Endothelial cell of umbilical vein (primary cell): ENCODE data around the gene STOML1. TPM values are rescaled to one million over a fixed set of nuclear protein-coding genes. Genes with fewer than 3 reads are reported as not detected.
A peak's percentile ranks its signal among the peaks of the same experiment; 100 is the strongest.

Source experiments
- BruUV-seq: library from RNA; stranded (reverse); fragments of 400-500 nt; replicated peaks from 2 replicates; lab custom pipeline; 2021; lab: Mats Ljungman, UMichigan
- CTCF ChIA-PET: fragments of 300-600, 350-600 bp; sonication (Branson Sonifier 250); formaldehyde crosslinking; loops from one replicate; lab custom pipeline; 2021; ENCODE audit warnings: antibody characterized with exemption, inconsistent platforms; lab: Charles Lee
- POLR2A ChIA-PET: fragments of 300-600, 350-600 bp; sonication (Branson Sonifier 250); formaldehyde crosslinking; loops from one replicate; lab custom pipeline; 2021; ENCODE audit warnings: antibody characterized with exemption, inconsistent platforms; lab: Charles Lee
- DNase-seq: peaks from one replicate; pipeline ENCODE4 v3.0.0-alpha.2; 2011; ENCODE audit warnings: low read depth, low spot score
- FAIRE-seq: peaks from 2 replicates; lab custom pipeline; 2011; peaks lifted over from hg19 to GRCh38; lab: Jason Lieb, UNC
- H2AFZ ChIP-seq: 2 replicates; pipeline ENCODE4 v1.6.0; 2012; ENCODE audit warnings: low read depth, low read length, control low read depth, inconsistent platforms
- H3K27ac ChIP-seq: 2 replicates; pipeline ENCODE4 v1.5.1; 2011; ENCODE audit warnings: low read depth, mild to moderate bottlenecking, control low read depth, low read length, moderate library complexity; ENCODE audit not compliant: insufficient read depth
- H3K27me3 ChIP-seq, 2 experiments: 2 replicates each; pipeline versions ENCODE4 v1.6.0 to v1.6.1; 2011; ENCODE audit warnings: low read length in 2 of 2, mixed read lengths in 1 of 2; ENCODE audit not compliant: control insufficient read depth in 2 of 2, insufficient read depth in 2 of 2
- H3K36me3 ChIP-seq, 2 experiments: 2 replicates in 1 of 2; 3 replicates in 1 of 2; pipeline ENCODE4 v1.5.1; 2011; ENCODE audit warnings: low read length in 2 of 2, mild to moderate bottlenecking in 1 of 2, moderate library complexity in 1 of 2; ENCODE audit not compliant: control insufficient read depth in 2 of 2, insufficient read depth in 2 of 2; ENCODE audit errors: extremely low read depth in 1 of 2
- H3K4me1 ChIP-seq: 3 replicates; pipeline ENCODE4 v1.5.1; 2011; ENCODE audit warnings: mild to moderate bottlenecking, low read length; ENCODE audit not compliant: control insufficient read depth, insufficient read depth; ENCODE audit errors: extremely low read depth
- H3K4me2 ChIP-seq: 2 replicates; pipeline ENCODE4 v1.6.1; 2011; ENCODE audit warnings: low read length, control low read depth, mixed read lengths; ENCODE audit not compliant: insufficient read depth
- H3K4me3 ChIP-seq, 3 experiments: fragments of 200-600 bp in 1 of 3; sonication (generic), shearing (Covaris generic) in 1 of 3; replicated peaks in 1 of 3; 2 replicates each; pipeline ENCODE4 v1.5.1; 2011 to 2016; ENCODE audit warnings: control low read depth in 3 of 3, low read length in 3 of 3, mild to moderate bottlenecking in 2 of 3, inconsistent platforms in 1 of 3, low read depth in 1 of 3, moderate library complexity in 1 of 3; ENCODE audit not compliant: insufficient read depth in 1 of 3
- H3K79me2 ChIP-seq: 2 replicates; pipeline ENCODE4 v1.6.0; 2012; ENCODE audit warnings: low read length, inconsistent platforms; ENCODE audit not compliant: control insufficient read depth, insufficient read depth
- H3K9ac ChIP-seq: replicated peaks from 2 replicates; pipeline ENCODE3; 2011; ENCODE audit warnings: low read length, control low read depth; ENCODE audit not compliant: insufficient read depth; ENCODE audit errors: extremely low read depth
- H3K9me1 ChIP-seq: replicated peaks from 3 replicates; pipeline ENCODE4 v1.6.0; 2011; ENCODE audit warnings: mild to moderate bottlenecking, low read length; ENCODE audit not compliant: control insufficient read depth, insufficient read depth; ENCODE audit errors: extremely low read depth
- H3K9me3 ChIP-seq: replicated peaks from 2 replicates; pipeline ENCODE4 v1.5.1; 2012; ENCODE audit warnings: low read length, inconsistent platforms; ENCODE audit not compliant: control insufficient read depth, insufficient read depth
- H4K20me1 ChIP-seq: replicated peaks from 2 replicates; pipeline ENCODE3; 2011; ENCODE audit warnings: mild to moderate bottlenecking, low read length; ENCODE audit not compliant: control insufficient read depth, insufficient read depth; ENCODE audit errors: extremely low read depth
- EZH2 ChIP-seq: IDR thresholded peaks from 2 replicates; pipeline ENCODE4 v1.6.1; 2012; ENCODE audit warnings: borderline replicate concordance, low read depth, mild to moderate bottlenecking, moderate library complexity, low read length, inconsistent platforms; ENCODE audit not compliant: severe bottlenecking
- FOS ChIP-seq: IDR thresholded peaks from 2 replicates; pipeline ENCODE4 v1.6.1; 2011; ENCODE audit warnings: mild to moderate bottlenecking, low read length, moderate library complexity, borderline replicate concordance; ENCODE audit not compliant: insufficient read depth
- GATA2 ChIP-seq: IDR thresholded peaks from 2 replicates; pipeline ENCODE4 v1.7.0; 2011; ENCODE audit warnings: low read depth, mild to moderate bottlenecking, moderate library complexity, mixed read lengths, low read length; ENCODE audit not compliant: insufficient read length, insufficient read depth
- POLR2A ChIP-seq: IDR thresholded peaks from 2 replicates; pipeline ENCODE4 v1.6.1; 2012; ENCODE audit warnings: low read depth, mild to moderate bottlenecking, control low read depth, low read length
- dilution Hi-C: fragments of 300-500 bp; cut with MboI; formaldehyde crosslinking; loops from one replicate; pipeline ENCODE4 v1.15.0; 2019; ENCODE audit warnings: low sequenced_read_pairs; ENCODE audit not compliant: extremely low pct_ligation_motif_present
- intact Hi-C: fragments of 100-400 bp; cut with micrococcal nuclease; formaldehyde crosslinking; loops from one replicate; pipeline ENCODE4 v1.10.0; 2022
- polyA plus RNA-seq, 4 experiments: library from polyadenylated mRNA; depleted of rRNA in 3 of 4; stranded (reverse) in 3 of 4; unstranded in 1 of 4; fragments of >200 nt; gene quantifications; 2 replicates each; pipeline versions ENCODE4 v1.2.1 to v1.2.3, GENCODE V29; 2011 to 2012; ENCODE audit warnings: missing spikeins in 1 of 4
- total RNA-seq: library from RNA; stranded (reverse); gene quantifications from 2 replicates; pipeline ENCODE4 v1.2.3, GENCODE V29; 2021
- TF ChIP-seq, protein P1 (sequence below), 2 donors: IDR thresholded peaks; 1 replicate in 1 of 2; 2 replicates in 1 of 2; pipeline ENCODE4 v1.5.1; 2011; ENCODE audit warnings: low read length in 2 of 2, mild to moderate bottlenecking in 2 of 2, moderate library complexity in 2 of 2, control low read depth in 1 of 2, inconsistent platforms in 1 of 2, low read depth in 1 of 2; ENCODE audit not compliant: insufficient read depth in 1 of 2; ENCODE audit errors: extremely low read depth in 1 of 2
- TF ChIP-seq, protein P2 (sequence below): IDR thresholded peaks from 2 replicates; pipeline ENCODE4 v1.6.1; 2011; ENCODE audit not compliant: insufficient read depth, insufficient read length

The STOML1 gene
- total and polyA plus RNA-seq, 2 donors (not counting 3 experiments of a cell fraction or from before 2014, with no cell fraction given): 12.9 to 15.4 TPM

DNA sequence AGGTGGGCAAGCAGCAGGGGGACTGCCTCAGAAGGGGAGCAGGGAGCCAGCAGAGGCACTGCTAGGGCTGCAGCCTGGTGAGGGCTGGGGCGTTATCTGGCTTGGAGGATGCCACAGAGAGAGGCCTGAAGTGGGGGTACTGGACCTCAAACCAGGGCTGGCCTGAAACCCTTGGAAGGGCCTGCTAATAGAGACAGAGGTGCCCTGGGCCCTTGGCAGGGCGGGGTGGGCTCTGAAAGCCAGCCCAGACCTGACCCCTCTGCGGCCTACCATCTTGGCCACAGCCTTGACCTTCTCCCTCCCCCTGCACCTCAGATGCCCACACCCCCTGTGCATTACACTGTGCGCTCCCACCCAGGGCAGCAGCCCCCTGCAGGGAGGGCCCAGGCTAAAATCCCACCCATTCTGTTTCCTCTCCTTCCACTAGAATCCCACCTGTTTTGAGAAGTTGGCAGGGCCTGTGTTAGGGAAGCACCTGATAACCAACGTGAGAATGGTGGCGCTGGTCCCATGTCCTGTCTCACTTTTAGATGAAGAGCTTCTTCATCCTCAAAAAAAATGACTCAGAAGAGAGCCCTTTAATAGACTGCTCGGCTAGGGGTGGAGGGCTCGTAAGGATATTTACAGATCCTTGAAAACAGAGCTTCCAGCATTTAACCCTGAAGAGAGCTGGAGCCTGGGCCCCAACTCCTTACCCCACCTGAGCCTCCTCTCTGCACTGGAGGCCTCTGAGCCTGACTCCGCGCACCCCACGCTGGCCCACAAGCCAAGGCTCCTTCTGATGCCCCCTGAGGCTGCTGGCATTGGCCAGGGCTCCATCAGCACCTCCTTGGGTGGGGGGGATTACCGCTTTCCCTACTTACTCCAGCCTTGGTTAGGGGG is 36.0 kb downstream of the STOML1 start:
- intact Hi-C loops: no loop called here
- no peak overlapping the region for H3K4me3 ChIP-seq
- no peak for FAIRE-seq
- H3K9me3 ChIP-seq: no peaks in the 10 kb centered on the region
- no peaks in the 10 kb centered on the region for H3K27me3 ChIP-seq
- H3K4me1 ChIP-seq: peaks cover 15% of the 10 kb centered on the region
- H3K79me2 ChIP-seq: no peaks in the 10 kb centered on the region
- no peak overlapping the region for H3K9ac ChIP-seq
- no peaks in the 10 kb centered on the region for H4K20me1 ChIP-seq
- H2AFZ ChIP-seq: peak overlapping the region; percentile 21
- POLR2A ChIA-PET: no interaction called here
- no peak overlapping the region for H3K27ac ChIP-seq
- DNase-seq: no peak
- no peaks in the 10 kb centered on the region for H3K36me3 ChIP-seq
- dilution Hi-C loops: no loop called here
- no peaks in the 10 kb centered on the region for H3K9me1 ChIP-seq
- H3K4me2 ChIP-seq: no peak overlapping the region
- BruUV-seq: no TSS peak
- CTCF ChIA-PET: interaction anchor here (0.7 to 2.7 kb wide), 7 partner anchors 8 to 360 kb away, joined by 3 to 19 read pairs (median 3); no protein-coding TSS in a partner anchor
- TF ChIP-seq GATA2 (no peak), EZH2 (no peak), FOS (no peak)

- Histone ChIP-seq H3K9me1 (no peaks in the 10 kb centered on the region), H3K4me3 (no peak overlapping the region), H4K20me1 (no peaks in the 10 kb centered on the region), H3K79me2 (no peaks in the 10 kb centered on the region), H3K9ac (no peak overlapping the region), H3K27me3 (no peaks in the 10 kb centered on the region), H3K36me3 (no peaks in the 10 kb centered on the region), H3K9me3 (no peaks in the 10 kb centered on the region), H3K27ac (no peak overlapping the region), H3K4me1 (peaks cover 15% of the 10 kb centered on the region), H2AFZ (no peak overlapping the region), H3K4me2 (no peak overlapping the region)
- no peak for DNase-seq
- intact Hi-C loops: no loop called here
- dilution Hi-C loops: no loop called here
- ChIA-PET CTCF (interaction anchor here (2.7 kb wide), 1 partner anchor 17 kb away, joined by 19 read pairs; no protein-coding TSS in a partner anchor), POLR2A (no interaction called here)
- TF ChIP-seq, protein P1, sequence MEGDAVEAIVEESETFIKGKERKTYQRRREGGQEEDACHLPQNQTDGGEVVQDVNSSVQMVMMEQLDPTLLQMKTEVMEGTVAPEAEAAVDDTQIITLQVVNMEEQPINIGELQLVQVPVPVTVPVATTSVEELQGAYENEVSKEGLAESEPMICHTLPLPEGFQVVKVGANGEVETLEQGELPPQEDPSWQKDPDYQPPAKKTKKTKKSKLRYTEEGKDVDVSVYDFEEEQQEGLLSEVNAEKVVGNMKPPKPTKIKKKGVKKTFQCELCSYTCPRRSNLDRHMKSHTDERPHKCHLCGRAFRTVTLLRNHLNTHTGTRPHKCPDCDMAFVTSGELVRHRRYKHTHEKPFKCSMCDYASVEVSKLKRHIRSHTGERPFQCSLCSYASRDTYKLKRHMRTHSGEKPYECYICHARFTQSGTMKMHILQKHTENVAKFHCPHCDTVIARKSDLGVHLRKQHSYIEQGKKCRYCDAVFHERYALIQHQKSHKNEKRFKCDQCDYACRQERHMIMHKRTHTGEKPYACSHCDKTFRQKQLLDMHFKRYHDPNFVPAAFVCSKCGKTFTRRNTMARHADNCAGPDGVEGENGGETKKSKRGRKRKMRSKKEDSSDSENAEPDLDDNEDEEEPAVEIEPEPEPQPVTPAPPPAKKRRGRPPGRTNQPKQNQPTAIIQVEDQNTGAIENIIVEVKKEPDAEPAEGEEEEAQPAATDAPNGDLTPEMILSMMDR (IDR thresholded peaks at IDR 0.05; ENCODE audit: extremely low read depth in 1 of 2, insufficient read depth in 1 of 2, low read depth in 1 of 2, low read length in 2 of 2): no peak
- TF ChIP-seq, protein P2, sequence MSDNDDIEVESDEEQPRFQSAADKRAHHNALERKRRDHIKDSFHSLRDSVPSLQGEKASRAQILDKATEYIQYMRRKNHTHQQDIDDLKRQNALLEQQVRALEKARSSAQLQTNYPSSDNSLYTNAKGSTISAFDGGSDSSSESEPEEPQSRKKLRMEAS: no peak
- TF ChIP-seq POLR2A: no peak
- BruUV-seq: no TSS peak
- no peak for FAIRE-seq
Measured at GRCh38 chr15:73955326-73955725, 36.8 kb downstream of the STOML1 start.
